CD4-positive, alpha-beta T cell treated with Interleukin-1 beta for 1 hour (primary cell): ENCODE results near the gene RASSF1.
A peak's percentile ranks its signal among the peaks of the same experiment; 100 is the strongest.
"Not testable (repeated sequence)": the region's sequence is repeated elsewhere in the genome, so short reads cannot be mapped to it uniquely, and the experiment has no call there.

Experiments used
- DNase-seq, 2 donors: peaks; one replicate each; pipeline ENCODE4 v3.0.0-alpha.2; 2020 to 2022

The RASSF1 gene

GRCh38 chr3:50298836-50299637 is 41.6 kb downstream of the RASSF1 start, which contains the start of the genes HYAL3 and NAA80:
Gene HYAL3 (minus strand): TSS chr3:50299405. CDS start chr3:50295602, 3,803 bp downstream.
Gene NAA80 (minus strand): TSS chr3:50299405. CDS start chr3:50297463, 1,942 bp downstream.
- DNase-seq, result peak; percentile 99 to 100

- DNase-seq, result no peak
Measured at GRCh38 chr3:50297896-50298725, 42.5 kb downstream of the RASSF1 start.

GRCh38 chr3:50297384-50297775 is 43.3 kb downstream of the RASSF1 start:
- no peak for DNase-seq

- DNase-seq, result no peak
Measured at GRCh38 chr3:50296721-50297383, 43.8 kb downstream of the RASSF1 start.

- no peak for DNase-seq
Measured at GRCh38 chr3:50295553-50296431, 44.8 kb downstream of the RASSF1 start.

GRCh38 chr3:50294492-50295403 is 45.9 kb downstream of the RASSF1 start:
- DNase-seq, result no peak

- DNase-seq, result no peak
Measured at GRCh38 chr3:50294089-50294488, 46.5 kb downstream of the RASSF1 start.

GRCh38 chr3:50293079-50293801 is 47.4 kb downstream of the RASSF1 start:
- DNase-seq, result no peak

GRCh38 chr3:50292159-50293078 is 48.2 kb downstream of the RASSF1 start, which contains the start of gene IFRD2:
Gene IFRD2 (minus strand): TSS chr3:50292429. CDS start chr3:50292274, 155 bp downstream.
- peak; percentile 96 to 97 for DNase-seq

- no peak for DNase-seq
Measured at GRCh38 chr3:50290161-50290641, 50.4 kb downstream of the RASSF1 start.

- DNase-seq, result no peak
Measured at GRCh38 chr3:50289130-50289529, 51.5 kb downstream of the RASSF1 start.

GRCh38 chr3:50288387-50289007 is 52.1 kb downstream of the RASSF1 start:
- DNase-seq, result no peak

- no peak for DNase-seq
Measured at GRCh38 chr3:50287262-50287661, 53.4 kb downstream of the RASSF1 start.

- DNase-seq, result no peak
Measured at GRCh38 chr3:50286322-50287227, 54.1 kb downstream of the RASSF1 start.

GRCh38 chr3:50284121-50284520 is 56.5 kb downstream of the RASSF1 start:
- DNase-seq, result not testable (repeated sequence)
